GM06990 (cell line): ENCODE data around the gene WNK2.

ENCODE experiments used
- DNase-seq: peaks from one replicate; pipeline ENCODE4 v3.0.0-alpha.2; 2011; ENCODE audit not compliant: insufficient read length; ENCODE audit errors: extremely low read depth
- H3K27me3 ChIP-seq: replicated peaks from 2 replicates; pipeline ENCODE4 v1.6.0; 2011; ENCODE audit warnings: low read length; ENCODE audit not compliant: control insufficient read depth, insufficient read depth
- H3K36me3 ChIP-seq: 2 replicates; pipeline ENCODE4 v1.5.1; 2011; ENCODE audit warnings: low read length; ENCODE audit not compliant: control insufficient read depth, insufficient read depth
- H3K4me3 ChIP-seq: replicated peaks from 2 replicates; pipeline ENCODE4 v1.5.1; 2011; ENCODE audit warnings: low read depth, mild to moderate bottlenecking, control low read depth, low read length
- CTCF ChIP-seq: IDR thresholded peaks from 2 replicates; pipeline ENCODE4 v1.5.1; 2011; ENCODE audit warnings: low read length, control low read depth, mild to moderate bottlenecking, inconsistent platforms; ENCODE audit not compliant: insufficient read depth, poor library complexity, severe bottlenecking

WNK2 gene

GRCh38 chr9:93167838-93168237 is 16.1 kb upstream of the WNK2 start:
- Histone ChIP-seq H3K36me3 (no peaks in the 10 kb centered on the region), H3K27me3 (no peaks in the 10 kb centered on the region)

GRCh38 chr9:93168581-93168980 is 15.4 kb upstream of the WNK2 start:
- Histone ChIP-seq H3K4me3 (no peak overlapping the region), H3K36me3 (no peaks in the 10 kb centered on the region), H3K27me3 (no peaks in the 10 kb centered on the region)
- no peak for TF ChIP-seq CTCF
- no peak for DNase-seq

More at GRCh38 chr9:93167838-93168237, 16.1 kb upstream of the WNK2 start:
- no peak for TF ChIP-seq CTCF
- H3K4me3 ChIP-seq, result no peak overlapping the region
- no peak for DNase-seq

GRCh38 chr9:93169444-93169843 is 14.5 kb upstream of the WNK2 start:
- DNase-seq, result no peak
- no peak for TF ChIP-seq CTCF
- H3K4me3 ChIP-seq, result no peak overlapping the region
- H3K36me3 ChIP-seq, result no peaks in the 10 kb centered on the region
- H3K27me3 ChIP-seq, result no peaks in the 10 kb centered on the region

DNA sequence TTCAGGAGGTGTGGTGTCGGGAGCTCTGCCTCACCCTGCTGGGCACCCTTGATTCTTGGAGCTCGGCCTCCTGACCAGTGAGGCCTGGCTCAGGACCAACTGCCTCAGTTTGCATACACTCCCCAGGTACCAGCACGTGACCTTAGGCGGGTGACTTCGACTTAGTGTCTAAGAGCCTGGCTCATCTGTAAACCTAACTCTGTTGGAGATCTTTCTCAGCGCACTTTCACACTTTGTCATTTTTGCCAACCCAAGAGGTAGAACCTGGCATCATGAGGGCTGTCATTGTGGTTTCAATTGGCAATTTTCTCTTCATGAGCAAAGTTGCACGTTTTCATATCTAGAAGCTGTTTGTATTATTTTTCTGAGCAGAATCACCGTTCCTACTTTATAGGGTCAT is 13.4 kb upstream of the WNK2 start:
- no peak overlapping the region for H3K4me3 ChIP-seq
- H3K27me3 ChIP-seq, result no peaks in the 10 kb centered on the region
- H3K36me3 ChIP-seq, result no peaks in the 10 kb centered on the region
- TF ChIP-seq CTCF, result no peak
- no peak for DNase-seq

DNA sequence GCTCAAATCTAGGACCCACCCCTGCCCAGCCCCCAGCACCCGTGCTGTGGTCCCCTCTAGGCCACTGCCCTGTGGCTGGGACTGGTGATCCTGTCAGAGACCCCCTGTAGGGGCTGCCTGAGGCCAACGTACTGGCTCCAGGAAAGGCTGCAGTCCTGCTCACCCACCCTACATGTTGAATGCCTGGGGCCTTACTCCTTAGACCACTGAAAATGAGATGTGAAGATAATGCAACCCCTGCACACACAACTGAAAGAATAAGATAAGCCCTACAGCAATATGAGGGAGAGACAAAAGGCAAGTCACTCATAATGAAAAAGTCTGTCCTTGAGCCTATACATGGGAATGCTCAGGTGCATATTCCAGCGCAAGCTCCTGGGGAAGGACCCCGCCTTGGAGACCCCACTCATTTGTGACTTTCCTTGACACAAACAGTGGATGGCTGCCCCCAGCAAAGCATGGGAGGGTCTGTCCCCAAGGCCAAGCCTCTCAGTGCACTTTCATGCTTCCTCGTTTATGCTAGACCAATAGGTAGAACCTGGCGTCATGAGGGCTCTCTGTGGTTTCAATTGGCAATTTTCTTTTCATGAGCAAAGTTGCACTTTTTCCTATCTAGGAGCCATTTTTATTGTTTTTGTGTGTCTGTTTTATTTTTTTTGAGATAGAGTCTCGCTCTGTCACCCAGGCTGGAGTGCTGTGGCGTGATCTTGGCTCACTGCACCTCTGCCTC is 12.5 kb upstream of the WNK2 start:
- Histone ChIP-seq H3K27me3 (no peaks in the 10 kb centered on the region), H3K36me3 (no peaks in the 10 kb centered on the region), H3K4me3 (no peak overlapping the region)
- DNase-seq, result no peak
- no peak for TF ChIP-seq CTCF
